GM21423 (cell line): Measurements from ENCODE around the gene ZNF784.

Source experiments
- ATAC-seq: cut with Tn5 transposase; IDR thresholded peaks from one replicate; pipeline ENCODE4 v1.9.1; 2021; ENCODE audit warnings: mild to moderate bottlenecking, moderate library complexity; ENCODE audit not compliant: unreplicated experiment

ZNF784 gene

GRCh38 chr19:55644191-55644833 is 19.9 kb upstream of the ZNF784 start:
- no peak for ATAC-seq

DNA sequence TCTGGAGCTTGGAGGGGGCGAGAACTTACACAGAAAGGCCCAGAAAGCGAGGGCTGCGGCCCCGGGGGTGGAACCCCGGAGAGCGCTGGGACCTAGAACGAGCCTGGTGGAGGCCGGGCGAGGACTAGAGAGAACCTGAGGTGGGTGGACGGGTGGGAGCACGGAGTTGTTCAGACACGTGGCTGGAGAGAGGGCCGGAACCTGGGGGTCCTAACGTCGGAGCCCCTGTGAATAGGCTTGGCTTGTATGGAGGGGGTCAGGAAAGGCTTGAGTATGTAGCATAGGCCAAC is 19.5 kb upstream of the ZNF784 start:
- no peak for ATAC-seq

DNA sequence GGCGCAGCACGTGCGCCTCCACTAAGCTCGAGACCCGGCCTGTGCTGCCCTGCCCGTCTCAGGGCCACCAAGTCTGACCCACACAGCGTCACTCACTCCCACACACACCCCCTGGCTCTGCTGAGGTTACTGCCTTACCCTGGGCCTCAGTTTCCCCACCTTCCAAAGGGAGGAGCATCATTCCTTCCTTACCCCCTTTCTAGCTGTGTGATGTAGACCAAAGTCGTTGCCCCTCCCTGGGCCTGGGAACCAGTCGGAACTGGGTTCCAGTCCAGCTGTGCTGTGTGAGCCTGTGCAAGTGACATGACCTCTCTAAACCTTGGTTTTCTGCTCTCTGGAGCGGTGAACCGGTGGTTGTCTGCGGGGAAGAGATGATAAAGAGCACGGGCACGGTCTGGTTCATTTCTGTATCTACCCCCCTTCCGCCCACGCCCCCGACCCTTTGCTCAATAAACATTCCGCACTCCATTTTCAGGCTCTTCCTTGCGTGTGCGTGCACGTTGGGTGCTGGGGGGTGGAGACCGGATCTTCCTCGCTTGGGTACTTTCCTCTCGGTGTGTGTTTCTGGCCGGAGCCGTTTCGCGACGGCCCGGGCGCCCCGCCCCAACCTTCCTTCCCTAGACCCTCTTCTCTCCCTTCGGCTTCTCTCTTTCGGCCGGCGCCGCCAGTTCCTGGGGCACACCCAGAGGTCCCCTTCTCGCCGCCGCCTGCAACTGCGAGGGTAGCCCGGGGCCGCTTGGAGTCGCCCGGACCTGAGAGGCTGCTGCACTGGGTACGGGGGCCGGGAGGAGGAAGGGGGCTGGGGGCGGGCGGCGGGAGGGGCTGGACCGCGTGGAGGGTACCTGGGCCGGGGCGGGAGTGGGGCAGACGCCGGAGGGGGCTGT is 18.9 kb upstream of the ZNF784 start, which contains the start of gene ZNF581:
Gene ZNF581, plus strand, starts transcription at position 647 of the 884 bp plus-strand sequence. CDS start 923 bp downstream, outside the sequence.
- peak; percentile 34 for ATAC-seq

DNA sequence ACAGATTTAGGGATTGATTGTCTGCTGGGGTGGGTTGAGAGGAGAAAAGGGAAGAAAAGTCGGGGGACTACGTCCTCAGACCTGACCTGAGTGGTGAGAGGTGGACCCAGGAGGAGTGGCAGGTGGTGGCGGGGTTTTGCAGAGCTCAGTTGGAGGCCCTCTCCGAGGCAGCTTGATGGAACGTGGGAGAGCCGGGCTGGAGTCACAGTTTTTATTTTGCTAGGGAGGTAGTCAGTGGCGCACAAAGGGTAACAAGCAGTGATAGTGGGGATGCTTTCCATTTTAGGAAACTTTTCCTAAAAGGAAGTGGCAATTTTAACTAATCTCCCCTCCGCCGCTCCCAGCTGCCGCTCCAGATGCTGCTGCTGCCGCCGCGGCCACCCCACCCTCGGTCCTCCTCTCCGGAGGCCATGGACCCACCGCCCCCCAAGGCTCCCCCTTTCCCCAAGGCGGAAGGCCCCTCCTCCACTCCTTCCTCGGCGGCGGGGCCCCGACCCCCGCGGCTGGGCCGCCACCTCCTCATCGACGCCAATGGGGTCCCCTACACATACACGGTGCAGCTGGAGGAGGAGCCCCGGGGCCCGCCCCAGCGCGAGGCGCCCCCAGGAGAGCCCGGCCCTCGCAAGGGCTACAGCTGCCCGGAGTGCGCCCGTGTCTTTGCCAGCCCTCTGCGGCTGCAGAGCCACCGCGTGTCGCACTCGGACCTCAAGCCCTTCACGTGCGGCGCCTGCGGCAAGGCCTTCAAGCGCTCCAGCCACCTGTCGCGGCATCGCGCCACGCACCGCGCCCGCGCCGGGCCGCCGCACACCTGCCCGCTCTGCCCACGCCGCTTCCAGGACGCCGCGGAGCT is 18.0 kb upstream of the ZNF784 start:
- no peak for ATAC-seq

- ATAC-seq = no peak
Observed at GRCh38 chr19:55641426-55642152, 17.2 kb upstream of the ZNF784 start.

DNA sequence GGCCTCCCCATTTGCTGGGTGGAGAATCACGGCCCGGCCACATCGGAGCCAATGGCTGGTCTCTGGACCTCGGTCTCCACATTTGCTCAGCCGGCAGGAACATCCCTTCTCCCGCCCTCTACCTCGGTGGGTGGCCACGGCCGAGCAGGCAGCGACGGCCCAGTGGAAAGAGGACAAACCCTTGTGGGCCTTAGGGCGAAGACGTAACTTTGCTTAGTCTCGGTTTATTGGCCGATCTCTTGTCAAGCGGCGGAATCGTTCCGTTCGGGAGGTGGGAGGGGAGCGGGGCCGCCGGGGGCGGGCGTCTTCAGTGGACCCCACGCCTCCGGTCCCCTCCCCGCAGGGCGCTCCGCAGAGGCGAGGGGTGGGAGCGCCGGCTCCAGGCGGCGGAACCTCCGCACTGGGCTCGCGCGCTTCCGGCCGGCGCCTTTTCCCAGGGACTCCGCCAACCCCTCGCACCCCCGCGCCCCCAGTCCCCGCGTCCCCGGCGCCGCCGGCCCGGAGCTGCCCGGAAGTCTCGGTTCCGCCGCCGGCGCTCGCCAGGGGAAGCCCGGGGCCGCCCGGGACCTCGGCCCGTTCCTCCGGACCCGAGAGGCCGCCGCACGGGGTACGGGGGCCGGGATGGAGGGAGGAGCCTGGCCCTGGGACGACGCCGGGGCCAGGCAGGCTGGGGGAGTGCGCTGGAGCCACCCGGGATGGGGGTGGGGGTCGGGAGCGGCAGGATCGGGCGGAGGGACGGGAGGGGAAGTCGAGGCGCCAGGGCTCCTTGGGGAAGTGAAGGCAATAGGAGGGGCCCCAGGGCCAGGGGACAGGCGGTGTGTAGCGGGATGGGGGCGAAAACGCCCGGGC is 16.4 kb upstream of the ZNF784 start, which contains the start of gene ZNF580:
Gene ZNF580, plus strand, starts transcription at position 426 of the 849 bp plus-strand sequence. CDS start 1,507 bp downstream, outside the sequence.
- peak; percentile 37 for ATAC-seq

DNA sequence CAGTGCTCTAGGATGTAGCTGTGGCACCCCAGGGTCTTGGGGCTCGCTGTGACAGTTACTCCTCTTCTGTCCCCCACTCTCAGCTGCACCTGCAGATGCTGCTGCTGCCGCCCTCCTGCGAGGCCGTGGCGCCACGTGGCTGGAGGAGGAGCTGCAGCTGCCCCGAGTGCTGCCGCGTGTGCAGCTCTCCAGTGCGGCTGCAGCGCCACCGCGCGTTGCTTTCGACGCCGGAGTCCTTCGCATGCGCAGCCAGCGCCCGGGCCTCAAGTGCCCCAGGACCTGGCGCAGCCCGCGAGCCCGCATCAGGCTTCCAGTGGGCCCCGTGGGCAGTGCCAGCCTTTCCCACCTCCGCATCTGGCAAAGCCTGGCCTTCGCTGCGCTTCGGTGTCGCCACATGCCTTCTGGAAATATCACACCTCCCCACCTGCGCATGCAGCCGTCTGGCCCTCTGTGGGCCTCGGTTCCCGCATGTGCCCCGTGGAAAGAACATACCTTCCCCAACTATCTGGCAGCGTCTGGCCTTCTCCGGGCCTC is 15.7 kb upstream of the ZNF784 start:
- no peak for ATAC-seq

DNA sequence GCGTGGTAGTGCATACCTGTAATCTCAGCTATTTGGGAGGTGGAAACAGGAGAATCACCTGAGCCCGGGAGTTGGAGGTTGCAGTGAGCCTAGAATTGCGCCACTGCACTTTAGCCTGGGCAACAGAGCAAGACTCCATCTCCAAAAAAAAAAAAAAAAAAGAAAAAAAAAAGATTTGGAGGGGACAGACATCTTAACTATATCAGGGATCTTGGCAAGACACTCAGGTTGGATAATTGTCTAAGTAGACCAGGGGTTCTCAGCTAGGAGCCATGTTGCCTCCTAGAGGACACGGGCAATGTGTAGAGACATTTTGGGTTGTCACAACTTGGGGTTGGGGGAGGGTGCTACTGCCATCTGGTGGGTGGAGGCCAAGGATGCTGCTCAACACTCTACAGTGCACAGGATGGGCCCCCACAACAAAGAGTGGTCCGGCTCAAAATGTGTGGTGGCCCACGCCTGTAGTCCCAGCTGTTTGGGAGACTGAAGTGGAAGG is 14.5 kb upstream of the ZNF784 start:
- no peak for ATAC-seq

DNA sequence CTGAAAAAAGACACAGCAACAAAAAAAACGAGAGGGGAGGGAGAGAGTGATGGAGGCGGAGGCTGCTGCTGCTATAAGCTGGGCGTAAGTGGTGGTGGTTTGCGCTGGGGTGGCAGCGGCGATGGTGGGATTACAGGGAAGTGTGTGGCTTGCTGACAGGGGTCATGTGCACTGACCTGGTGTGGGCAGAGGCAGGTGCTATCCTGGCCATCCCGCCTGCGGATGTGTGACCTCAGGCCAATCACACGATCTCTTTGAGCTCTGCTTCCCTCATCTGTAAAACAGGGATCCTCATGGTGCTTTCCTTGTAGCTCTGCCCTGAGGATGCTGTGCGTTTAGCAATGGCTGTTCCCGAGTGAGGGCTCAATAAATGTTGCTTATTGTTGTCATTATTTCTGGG is 13.2 kb upstream of the ZNF784 start:
- ATAC-seq = no peak

DNA sequence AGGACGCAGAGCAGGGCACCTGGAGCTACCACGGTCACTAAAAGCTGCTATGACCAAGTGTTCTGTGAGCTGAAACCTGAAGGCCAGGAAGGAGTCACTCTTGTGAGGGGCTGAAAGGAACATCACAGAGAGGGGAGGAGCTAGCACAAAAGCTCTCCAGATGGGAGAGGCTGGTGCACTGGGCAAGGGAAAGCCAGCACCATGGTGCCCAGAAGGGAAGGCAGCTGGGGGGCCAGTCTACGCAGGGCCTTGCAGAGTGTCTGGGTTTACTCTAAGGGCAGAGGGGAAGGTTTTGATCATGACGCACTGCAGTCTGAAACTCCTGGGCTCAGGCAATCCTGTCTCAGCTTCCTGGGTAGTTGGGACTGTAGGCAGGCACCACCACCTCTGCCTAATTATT is 12.4 kb upstream of the ZNF784 start:
- ATAC-seq = no peak

GRCh38 chr19:55635856-55636440 is 11.6 kb upstream of the ZNF784 start:
- ATAC-seq = no peak

DNA sequence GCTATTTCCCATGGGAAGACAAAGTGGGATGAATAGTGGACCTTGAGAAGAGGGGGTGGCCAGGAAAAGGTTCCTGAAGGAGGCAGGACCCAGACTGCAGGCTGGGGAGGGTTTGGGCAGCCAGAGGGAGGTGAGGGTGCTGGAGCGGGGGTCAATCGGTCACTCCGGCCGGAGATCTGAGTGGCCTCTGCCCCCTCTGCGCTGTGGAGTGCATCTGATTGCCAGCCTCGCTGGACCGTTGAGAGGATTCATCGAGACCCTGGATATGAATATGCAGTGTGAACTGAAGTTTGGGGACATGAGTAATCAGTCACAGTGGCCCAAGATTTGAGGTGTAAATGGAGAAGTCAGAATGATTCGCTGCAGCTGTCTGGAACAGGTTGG is 11.0 kb upstream of the ZNF784 start:
- ATAC-seq = no peak

- ATAC-seq = no peak
Observed at GRCh38 chr19:55633861-55634260, 9.5 kb upstream of the ZNF784 start.

DNA sequence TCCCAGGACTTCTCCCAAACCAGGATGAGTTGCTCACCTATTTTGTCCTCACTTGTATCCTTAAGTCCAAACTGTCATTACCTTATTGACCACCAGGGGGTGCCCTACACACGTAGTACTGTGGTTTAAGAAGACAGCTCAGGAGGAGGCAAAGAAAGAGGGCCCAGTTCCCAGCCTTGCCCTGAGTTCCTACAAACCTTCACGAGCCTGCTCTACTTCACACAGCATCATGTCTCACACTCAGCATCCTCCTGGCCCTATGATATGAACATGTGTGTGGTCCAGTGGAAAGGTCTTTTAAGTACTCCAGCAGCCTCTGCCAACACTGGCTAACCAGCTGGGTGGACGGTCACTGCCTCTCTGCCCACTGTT is 8.1 kb upstream of the ZNF784 start:
- ATAC-seq = no peak

GRCh38 chr19:55626350-55626749 is 2.0 kb upstream of the ZNF784 start:
- ATAC-seq = no peak

GRCh38 chr19:55625004-55625326 is 599 bp upstream of the ZNF784 start:
- ATAC-seq = no peak

GRCh38 chr19:55623561-55623960 is 805 bp downstream of the ZNF784 start:
- no peak for ATAC-seq

- ATAC-seq = no peak
Observed at GRCh38 chr19:55623130-55623529, 1.2 kb downstream of the ZNF784 start.

DNA sequence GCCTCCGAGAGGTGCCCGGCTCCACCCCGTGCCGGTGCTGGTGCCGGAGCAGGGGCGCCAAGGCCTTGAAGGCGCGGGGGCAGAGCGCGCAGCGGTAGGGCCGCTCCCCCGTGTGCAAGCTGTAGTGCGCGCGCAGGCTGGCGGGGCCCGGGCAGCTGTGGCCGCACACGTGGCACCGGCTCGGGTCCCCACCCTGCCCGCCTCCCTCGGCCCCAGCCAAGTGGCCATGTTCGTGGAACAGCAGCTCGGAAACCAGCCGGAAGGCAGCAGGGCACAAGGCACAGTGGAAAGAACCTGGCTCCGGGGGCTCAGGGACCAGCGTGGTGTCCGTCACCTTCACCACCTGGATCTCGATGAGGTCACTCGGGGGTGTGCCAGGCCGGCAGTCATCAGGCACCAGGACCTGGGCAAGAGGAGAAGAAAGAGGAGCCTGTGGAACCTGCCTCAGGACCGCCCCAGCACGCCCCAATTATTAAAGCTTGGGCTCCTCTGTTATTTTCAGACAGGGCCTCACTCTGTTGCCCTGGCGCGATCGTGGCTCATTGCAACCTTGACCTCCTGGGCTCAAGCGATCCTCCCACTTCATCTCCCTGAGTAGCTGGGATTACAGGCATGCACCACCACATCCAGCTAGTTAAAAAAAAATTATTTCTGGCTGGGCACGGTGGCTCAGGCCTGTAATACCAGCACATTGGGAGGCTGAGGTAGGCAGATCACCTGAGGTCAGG is 2.0 kb downstream of the ZNF784 start:
- ATAC-seq = no peak
